Epithelial cell of proximal tubule (primary cell): ENCODE measurements around the gene GPR83. TPM values are rescaled to one million over a fixed set of nuclear protein-coding genes. Genes with fewer than 3 reads are reported as not detected.
A peak's percentile ranks its signal among the peaks of the same experiment; 100 is the strongest.

ENCODE experiments used
- DNase-seq: peaks from one replicate; pipeline ENCODE4 v3.0.0-alpha.2; 2011; ENCODE audit warnings: low read depth
- H3K4me3 ChIP-seq: 2 replicates; pipeline ENCODE4 v1.5.1; 2011; ENCODE audit warnings: low read depth, mild to moderate bottlenecking, low read length
- total RNA-seq: library from RNA; depleted of rRNA; stranded (reverse); fragments of >200 nt; gene quantifications from 2 replicates; pipeline ENCODE4 v1.2.3, GENCODE V29; 2015
- TF ChIP-seq, protein P1 (sequence below): conservative IDR thresholded peaks from 2 replicates; pipeline ENCODE4 v1.5.1; 2012; ENCODE audit warnings: low read depth, mild to moderate bottlenecking, low read length

Gene GPR83
- total RNA-seq, 1 donor from 2014 or later = 0.12 TPM

DNA sequence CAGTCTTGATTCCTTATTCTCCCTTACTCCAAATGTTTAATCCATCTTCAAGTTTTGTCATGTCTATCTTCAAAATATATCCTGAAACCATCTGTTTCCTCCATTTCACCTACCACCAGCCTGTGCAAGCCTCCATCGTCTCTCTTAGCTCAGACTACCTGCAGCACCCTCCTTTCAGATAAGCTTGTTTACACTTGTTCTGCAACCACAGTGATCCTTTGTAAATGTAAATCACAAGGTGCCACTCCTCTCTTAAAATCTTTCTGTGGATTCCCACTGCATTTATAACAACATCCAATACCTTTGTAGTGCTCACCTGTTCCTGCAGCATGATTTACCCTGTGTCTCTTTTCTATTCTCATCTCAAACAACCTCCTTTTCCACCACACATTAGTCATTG lies 31.8 kb upstream of the GPR83 start:
- H3K4me3 ChIP-seq = no peak overlapping the region
- TF ChIP-seq, protein P1, sequence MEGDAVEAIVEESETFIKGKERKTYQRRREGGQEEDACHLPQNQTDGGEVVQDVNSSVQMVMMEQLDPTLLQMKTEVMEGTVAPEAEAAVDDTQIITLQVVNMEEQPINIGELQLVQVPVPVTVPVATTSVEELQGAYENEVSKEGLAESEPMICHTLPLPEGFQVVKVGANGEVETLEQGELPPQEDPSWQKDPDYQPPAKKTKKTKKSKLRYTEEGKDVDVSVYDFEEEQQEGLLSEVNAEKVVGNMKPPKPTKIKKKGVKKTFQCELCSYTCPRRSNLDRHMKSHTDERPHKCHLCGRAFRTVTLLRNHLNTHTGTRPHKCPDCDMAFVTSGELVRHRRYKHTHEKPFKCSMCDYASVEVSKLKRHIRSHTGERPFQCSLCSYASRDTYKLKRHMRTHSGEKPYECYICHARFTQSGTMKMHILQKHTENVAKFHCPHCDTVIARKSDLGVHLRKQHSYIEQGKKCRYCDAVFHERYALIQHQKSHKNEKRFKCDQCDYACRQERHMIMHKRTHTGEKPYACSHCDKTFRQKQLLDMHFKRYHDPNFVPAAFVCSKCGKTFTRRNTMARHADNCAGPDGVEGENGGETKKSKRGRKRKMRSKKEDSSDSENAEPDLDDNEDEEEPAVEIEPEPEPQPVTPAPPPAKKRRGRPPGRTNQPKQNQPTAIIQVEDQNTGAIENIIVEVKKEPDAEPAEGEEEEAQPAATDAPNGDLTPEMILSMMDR = no peak
- no peak for DNase-seq

DNA sequence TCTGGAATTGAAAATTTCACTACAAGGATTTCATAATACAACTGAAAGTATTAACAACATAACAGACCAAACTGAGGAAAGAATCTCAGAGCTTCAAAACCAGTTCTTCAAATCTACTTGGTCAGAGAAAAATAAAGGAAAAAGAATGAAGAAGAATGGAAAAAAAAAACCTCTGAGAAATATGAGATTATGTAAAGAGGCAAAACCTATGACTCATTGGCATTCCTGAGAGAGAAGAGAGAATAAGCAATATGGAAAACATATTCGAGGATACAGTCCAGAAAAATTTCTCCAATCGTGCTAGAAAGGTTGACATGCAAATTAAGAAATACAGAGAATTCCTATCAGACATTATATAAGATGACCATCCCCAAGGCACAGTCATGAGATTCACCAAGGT lies 23.4 kb upstream of the GPR83 start:
- TF ChIP-seq, protein P1 = no peak
- no peak overlapping the region for H3K4me3 ChIP-seq
- DNase-seq = no peak

DNA sequence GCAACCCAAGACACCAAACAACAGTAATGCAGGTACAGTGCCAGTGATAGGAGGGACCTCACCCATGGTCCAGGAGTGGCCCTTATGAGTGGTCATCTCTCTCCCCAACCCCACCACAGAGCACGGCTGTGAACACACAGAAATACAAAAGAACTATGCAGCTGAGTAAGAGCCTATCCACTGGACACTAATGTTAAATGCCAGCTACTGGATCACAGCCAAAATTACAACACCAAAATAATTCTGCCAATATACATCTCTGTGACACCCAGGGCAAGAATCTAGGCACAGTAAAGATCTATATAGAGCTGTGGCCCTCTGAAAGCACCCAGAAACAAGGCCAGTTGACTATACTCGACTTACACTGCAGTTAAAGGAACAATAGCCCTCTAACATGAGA lies 22.8 kb upstream of the GPR83 start:
- TF ChIP-seq, protein P1 = no peak
- DNase-seq = no peak
- no peak overlapping the region for H3K4me3 ChIP-seq

DNA sequence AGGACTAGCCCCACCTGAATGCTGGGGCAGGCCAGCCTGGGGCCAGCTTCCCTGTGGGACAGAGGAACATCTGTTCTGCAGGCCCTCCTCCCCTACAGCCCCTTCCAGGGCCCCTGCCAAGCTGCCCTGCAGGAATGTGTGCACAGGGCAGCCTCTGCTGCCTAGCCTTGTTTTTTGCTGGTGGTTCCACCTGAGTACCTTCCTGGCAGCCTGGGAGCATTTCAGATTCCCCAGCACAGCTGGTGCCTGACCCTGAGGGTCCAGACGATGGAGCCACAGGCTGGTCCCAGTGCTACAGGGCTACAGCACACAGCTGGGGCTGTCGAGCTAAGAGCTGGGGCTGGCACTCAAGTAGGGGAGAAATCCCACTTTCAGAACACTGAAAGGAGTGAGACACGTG lies 22.3 kb upstream of the GPR83 start:
- H3K4me3 ChIP-seq = no peak overlapping the region
- peak; percentile 36 for DNase-seq
- TF ChIP-seq, protein P1 = peak; percentile 36

DNA sequence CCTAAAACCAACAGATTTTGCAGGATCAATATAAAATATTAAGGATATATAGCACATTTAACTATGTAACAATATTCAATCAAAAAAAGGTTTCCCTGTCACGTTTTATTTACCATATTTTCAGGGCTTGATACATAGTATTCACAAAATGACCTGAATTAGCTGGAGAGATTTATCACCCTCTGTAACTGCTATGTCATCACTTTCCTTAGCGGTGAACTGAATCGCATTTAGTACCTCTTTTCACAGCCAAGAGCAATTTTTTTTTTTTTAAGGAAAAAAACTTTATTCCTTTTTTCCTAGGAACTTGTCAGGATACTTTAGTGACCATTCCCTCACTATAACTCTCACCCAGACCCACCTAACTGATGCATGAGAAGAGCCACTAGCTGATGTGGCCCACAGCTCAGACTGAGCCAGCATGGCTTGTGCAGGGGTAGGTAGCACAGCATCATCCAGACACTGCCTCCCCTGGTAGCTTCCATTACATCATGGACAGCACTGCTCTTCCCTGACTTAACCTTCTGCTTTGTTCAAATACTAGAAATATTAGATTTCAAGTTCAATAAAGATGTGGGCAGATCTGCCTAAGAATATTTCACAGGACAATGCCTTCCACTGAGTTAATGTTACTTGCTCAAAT lies 17.0 kb upstream of the GPR83 start:
- DNase-seq = no peak
- no peak overlapping the region for H3K4me3 ChIP-seq
- TF ChIP-seq, protein P1 = no peak

DNA sequence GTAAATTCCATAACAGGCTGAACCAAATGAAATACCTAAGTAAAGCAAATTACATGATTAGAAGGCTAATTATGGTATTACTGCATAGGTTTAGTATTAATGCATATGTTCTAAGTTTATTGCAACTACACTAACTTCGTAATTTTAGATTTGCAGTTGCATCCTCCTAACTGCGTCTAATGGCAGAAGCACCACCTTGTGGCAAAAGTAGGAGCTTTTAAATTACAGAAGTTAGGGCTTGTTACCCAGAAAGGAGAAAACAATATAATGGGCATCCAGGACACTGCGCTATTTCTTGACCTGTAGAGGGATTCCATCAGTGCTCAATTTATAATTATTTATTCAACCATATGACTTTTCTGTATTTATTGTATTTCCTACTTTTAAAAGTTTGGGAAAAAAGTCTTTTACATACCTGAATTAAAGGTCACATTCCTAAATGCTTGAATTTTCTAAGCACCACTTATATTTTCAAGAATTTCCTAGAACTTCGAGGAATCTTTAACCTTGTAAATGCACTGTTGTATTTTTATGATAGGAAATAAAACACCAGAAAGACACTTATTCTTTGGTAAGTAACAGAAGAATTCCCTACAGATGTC lies 16.3 kb upstream of the GPR83 start:
- DNase-seq = no peak
- H3K4me3 ChIP-seq = no peak overlapping the region
- TF ChIP-seq, protein P1 = peak; percentile 67

DNA sequence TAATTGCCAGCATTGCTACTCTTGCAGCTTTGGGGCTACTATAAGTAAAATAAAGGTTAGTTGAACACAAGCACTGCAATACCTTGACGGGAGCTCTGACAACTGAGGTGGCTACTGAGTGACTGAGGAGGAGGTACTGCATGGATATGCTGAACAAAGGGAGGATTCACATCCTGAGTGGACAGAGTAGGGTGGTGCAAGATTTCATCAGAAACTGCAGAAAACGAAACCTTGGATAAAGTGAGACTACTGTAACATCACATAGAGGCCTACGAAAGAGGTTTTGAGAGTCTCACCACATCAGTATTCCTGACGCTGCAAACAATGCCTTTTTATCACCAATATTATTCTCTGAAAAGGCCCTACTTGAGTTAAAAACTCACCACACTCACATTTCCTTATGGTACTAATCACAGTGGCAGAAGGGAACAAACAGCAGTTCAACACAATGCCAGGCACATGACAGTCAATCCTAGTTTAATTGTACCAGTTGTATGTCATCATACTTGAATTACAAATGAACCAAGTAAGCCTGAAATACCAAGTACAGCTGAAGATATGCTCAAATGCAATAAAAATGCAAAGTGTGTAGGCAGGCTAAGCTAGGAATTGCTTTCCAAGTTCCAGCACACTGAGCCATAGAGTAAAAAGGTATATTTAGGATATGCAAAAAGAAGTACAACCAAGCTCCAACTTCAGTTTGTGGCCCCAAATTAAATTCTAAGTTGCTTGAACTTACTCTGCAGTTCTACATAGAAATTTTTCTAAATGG lies 4.0 kb upstream of the GPR83 start:
- TF ChIP-seq, protein P1 = no peak
- no peak for DNase-seq
- H3K4me3 ChIP-seq = no peak overlapping the region
